Gastrocnemius medialis (tissue), 4 donors: ENCODE results near the gene UNC5C. TPM values are rescaled to one million over a fixed set of nuclear protein-coding genes. Genes with fewer than 3 reads are reported as not detected.
A peak's percentile ranks its signal among the peaks of the same experiment; 100 is the strongest.

ENCODE experiments used
- ATAC-seq, 2 donors: fragments of 150-250 bp; one replicate each; pipeline ENCODE4 v1.9.1; 2016
- DNase-seq, 2 donors: peaks; one replicate each; pipeline ENCODE4 v3.0.0-alpha.2; 2019
- H3K27ac ChIP-seq, 4 donors: fragments of 200-600 bp; sonication (generic); 1 replicate in 1 of 4; 2 replicates in 3 of 4; pipeline ENCODE4 v1.5.1; 2016 to 2018; ENCODE audit warnings: mild to moderate bottlenecking in 2 of 4, moderate library complexity in 1 of 4
- H3K27me3 ChIP-seq, 3 donors: fragments of 200-600 bp; sonication (generic) in 2 of 3; 1 replicate in 1 of 3; 2 replicates in 2 of 3; pipeline versions ENCODE4 v1.5.1 to v1.6.0; 2016 to 2019; ENCODE audit warnings: mild to moderate bottlenecking in 1 of 3, moderate library complexity in 1 of 3
- H3K36me3 ChIP-seq, 2 donors: fragments of 200-600 bp; sonication (generic) in 1 of 2; one replicate each; pipeline ENCODE4 v1.5.1; 2017 to 2018
- H3K4me1 ChIP-seq, 2 donors: fragments of 200-600 bp; sonication (generic) in 1 of 2; one replicate each; pipeline ENCODE4 v1.5.1; 2016 to 2017; ENCODE audit warnings: mild to moderate bottlenecking in 2 of 2
- H3K4me3 ChIP-seq, 4 donors: fragments of 200-600 bp; sonication (generic) in 3 of 4; 1 replicate in 1 of 4; 2 replicates in 3 of 4; pipeline ENCODE4 v1.5.1; 2016 to 2019; ENCODE audit warnings: mild to moderate bottlenecking in 2 of 4
- H3K9me3 ChIP-seq, 3 donors: fragments of 200-600 bp; sonication (generic) in 2 of 3; 1 replicate in 1 of 3; 2 replicates in 2 of 3; pipeline ENCODE4 v1.5.1; 2016 to 2019
- CTCF ChIP-seq, 5 experiments: fragments of 450-650 bp in 3 of 5; fragments of 200-600 bp in 2 of 5; sonication (generic) in 2 of 5; IDR thresholded peaks in 4 of 5; conservative IDR thresholded peaks in 1 of 5; 1 replicate in 4 of 5; 2 replicates in 1 of 5; pipeline ENCODE4 v1.5.1; 2016 to 2019; ENCODE audit warnings: antibody characterized with exemption in 5 of 5, mild to moderate bottlenecking in 3 of 5, moderate library complexity in 3 of 5
- POLR2A ChIP-seq, 2 donors: fragments of 450-650 bp; IDR thresholded peaks; one replicate each; pipeline ENCODE4 v1.6.1; 2017; ENCODE audit warnings: antibody characterized with exemption in 2 of 2, mild to moderate bottlenecking in 2 of 2, moderate library complexity in 2 of 2
- in situ Hi-C, 4 donors: fragments of 200-750 bp; cut with MboI; loops; one replicate each; pipeline versions ENCODE4 v1.15.0 to v1.8.0; 2017; ENCODE audit warnings: low sequenced_read_pairs in 4 of 4
- intact Hi-C: fragments of 100-400 bp; cut with DNase I; formaldehyde crosslinking; loops from one replicate; pipeline ENCODE4 v1.15.1; 2023; ENCODE audit warnings: low total_unique reads
- total RNA-seq, 4 donors: library from RNA; depleted of rRNA; stranded (reverse); fragments of >200 nt; gene quantifications; one replicate each; pipeline versions ENCODE4 v1.1.0 to v1.2.3, GENCODE V29; 2016

The UNC5C gene
- total RNA-seq, 4 donors from 2014 or later, result 0.07 to 0.33 (median 0.23) TPM; not detected in 1

DNA sequence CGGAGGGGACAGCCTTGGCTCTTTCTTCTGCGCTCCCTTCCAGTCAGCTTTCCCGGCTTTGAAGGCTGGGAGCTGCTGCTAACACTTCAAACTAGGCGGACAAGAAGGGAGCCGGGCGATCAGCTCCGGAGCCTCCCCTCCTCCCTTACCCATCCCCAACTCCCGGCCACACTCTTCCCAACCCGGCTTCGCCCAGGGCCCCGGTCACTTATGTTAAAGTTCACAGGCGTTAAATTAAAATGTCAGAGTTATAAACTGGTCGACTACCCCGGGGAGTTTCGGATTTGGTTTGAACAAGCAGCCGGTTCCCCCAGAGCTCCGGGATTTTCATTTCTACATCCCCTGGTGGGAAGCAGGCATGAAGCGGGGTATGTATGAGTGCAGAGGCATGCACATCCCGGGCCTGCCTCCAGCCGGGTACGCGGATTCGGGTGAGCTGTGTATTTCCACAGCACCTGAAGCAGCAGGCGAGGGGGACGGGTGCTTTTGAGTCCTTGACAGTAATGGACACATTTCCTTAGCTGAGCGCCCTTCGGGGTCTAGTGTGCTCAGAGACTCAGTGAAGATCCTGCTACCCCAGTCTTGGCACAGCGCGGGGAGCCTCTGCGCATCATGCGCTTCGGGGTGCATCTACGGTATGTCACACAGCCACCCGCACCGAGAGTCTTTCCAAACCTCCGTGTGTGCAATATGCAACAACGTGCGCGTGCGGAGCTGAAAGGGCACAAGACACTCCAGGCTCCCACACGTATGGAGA, 880 bp downstream of the UNC5C start:
- peaks cover 0 to 6% of the 10 kb centered on the region in 2 donors for H3K4me1 ChIP-seq
- DNase-seq, result no peak
- H3K27ac ChIP-seq, result no peak overlapping the region
- no peak for ATAC-seq
- no peaks in the 10 kb centered on the region for H3K36me3 ChIP-seq
- TF ChIP-seq POLR2A (IDR thresholded peaks at IDR 0.05) (no peak), CTCF (IDR thresholded peaks at IDR 0.05 in 4 of 5, conservative IDR thresholded peaks at IDR 0.05 in 1 of 5) (no peak)
- in situ Hi-C loops, result no loop called here
- intact Hi-C loops, result no loop called here
- peak overlapping the region; percentile 52 to 58 (median 54) for H3K4me3 ChIP-seq
- peaks cover 31 to 43% (median 32%) of the 10 kb centered on the region in 3 donors for H3K27me3 ChIP-seq
- H3K9me3 ChIP-seq, result no peaks in the 10 kb centered on the region

GRCh38 chr4:95546866-95547714, 1.7 kb downstream of the UNC5C start:
- no peak for TF ChIP-seq POLR2A (IDR thresholded peaks at IDR 0.05)
- TF ChIP-seq CTCF (IDR thresholded peaks at IDR 0.05 in 4 of 5, conservative IDR thresholded peaks at IDR 0.05 in 1 of 5), result no peak
- ATAC-seq, result no peak
- DNase-seq, result no peak
- Histone ChIP-seq H3K4me1 (peaks cover 0 to 6% of the 10 kb centered on the region in 2 donors), H3K27me3 (peaks cover 28 to 43% (median 32%) of the 10 kb centered on the region in 3 donors), H3K27ac (no peak overlapping the region), H3K4me3 (peak overlapping the region; percentile 52 to 58 (median 54)), H3K9me3 (no peaks in the 10 kb centered on the region), H3K36me3 (no peaks in the 10 kb centered on the region)
- intact Hi-C loops, result no loop called here
- in situ Hi-C loops, result no loop called here

GRCh38 chr4:95546221-95546620, 2.6 kb downstream of the UNC5C start:
- Histone ChIP-seq H3K27me3 (peaks cover 25 to 38% (median 36%) of the 10 kb centered on the region in 3 donors), H3K27ac (no peak overlapping the region), H3K9me3 (no peaks in the 10 kb centered on the region), H3K4me3 (no peak overlapping the region), H3K4me1 (peaks cover 0 to 6% of the 10 kb centered on the region in 2 donors), H3K36me3 (no peaks in the 10 kb centered on the region)
- TF ChIP-seq POLR2A (IDR thresholded peaks at IDR 0.05) (no peak), CTCF (IDR thresholded peaks at IDR 0.05 in 4 of 5, conservative IDR thresholded peaks at IDR 0.05 in 1 of 5) (no peak)
- DNase-seq (no peak), ATAC-seq (no peak)
- in situ Hi-C loops, result no loop called here
- intact Hi-C loops, result no loop called here

DNA sequence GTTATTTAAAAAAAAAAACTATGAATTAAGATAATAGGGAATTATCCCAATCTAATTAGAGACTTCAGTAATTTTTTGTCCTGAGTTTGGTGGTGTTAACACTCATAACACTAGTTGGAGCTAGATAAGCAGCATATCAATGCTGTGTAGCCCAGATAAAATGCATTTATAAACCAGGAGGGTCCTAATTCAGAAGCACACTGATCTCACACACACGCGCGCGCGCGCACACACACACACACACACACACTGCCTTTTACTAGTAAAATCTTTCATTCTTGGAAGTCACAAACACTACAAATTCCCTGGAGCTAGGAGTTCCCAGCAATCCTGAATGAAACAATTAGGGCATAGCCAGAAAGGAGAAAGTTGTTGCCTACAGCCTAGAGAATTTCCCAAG, 3.2 kb downstream of the UNC5C start:
- no peak overlapping the region for H3K27ac ChIP-seq
- ATAC-seq (no peak), DNase-seq (no peak)
- no peak for TF ChIP-seq CTCF (IDR thresholded peaks at IDR 0.05 in 4 of 5, conservative IDR thresholded peaks at IDR 0.05 in 1 of 5)
- no peak for TF ChIP-seq POLR2A (IDR thresholded peaks at IDR 0.05)
- in situ Hi-C loops, result no loop called here
- no peaks in the 10 kb centered on the region for H3K36me3 ChIP-seq
- intact Hi-C loops, result no loop called here
- peaks cover 20 to 39% (median 31%) of the 10 kb centered on the region in 3 donors for H3K27me3 ChIP-seq
- no peaks in the 10 kb centered on the region for H3K9me3 ChIP-seq
- H3K4me1 ChIP-seq, result peaks cover 0 to 6% of the 10 kb centered on the region in 2 donors
- no peak overlapping the region for H3K4me3 ChIP-seq
